ENCODE results near the gene SARDH.

The SARDH gene

DNA sequence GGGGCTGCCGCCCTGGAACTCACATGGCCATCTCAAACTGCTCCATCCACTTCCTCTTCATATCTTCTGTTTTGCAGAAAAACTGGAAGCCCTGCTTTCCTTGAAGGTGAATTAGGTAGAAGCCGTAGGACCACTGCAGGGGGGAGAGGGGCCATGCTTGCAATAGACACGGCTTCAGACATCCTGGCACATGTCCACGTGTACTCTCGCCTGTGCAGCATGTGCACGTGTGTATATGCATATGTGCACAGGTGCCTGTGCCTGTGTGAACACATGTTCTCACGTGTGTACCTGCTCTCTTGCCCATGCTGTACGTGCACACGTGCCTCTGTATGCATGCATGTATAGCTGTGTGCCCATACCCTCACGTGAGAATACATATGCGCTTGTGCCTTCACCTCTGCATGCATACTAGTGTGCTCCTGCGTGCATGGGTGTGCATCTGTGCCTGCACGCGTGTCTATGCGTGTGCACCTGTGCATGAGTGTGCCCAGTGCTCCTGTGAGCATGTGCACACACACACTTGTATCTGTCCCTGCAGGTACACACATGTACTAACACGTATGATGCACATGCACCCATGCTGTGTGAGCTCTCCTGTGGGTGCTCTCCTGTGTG is 47.7 kb upstream of the SARDH start:
- H3K9me3 ChIP-seq (ENCODE audit: insufficient read depth, low read depth, low read length): peaks cover 11% of the 10 kb centered on the region
- H3K27ac ChIP-seq (ENCODE audit: low read depth, low read length): no peak overlapping the region
- H4K8ac ChIP-seq (ENCODE audit: low read depth, low read length): no peak overlapping the region
- peaks cover 87 to 88% of the 10 kb centered on the region in 2 experiments for H3K36me3 ChIP-seq (ENCODE audit: control insufficient read depth in 1 of 2, insufficient read depth in 2 of 2, low read length in 2 of 2)
- no peak overlapping the region for H2AFZ ChIP-seq (ENCODE audit: insufficient read depth, low read length, poor library complexity)
- no peak overlapping the region for H3K9ac ChIP-seq (ENCODE audit: low read length)
- peaks cover 5% of the 10 kb centered on the region for H3K79me1 ChIP-seq (ENCODE audit: low read length)
- DNase-seq: no peak
- H4K12ac ChIP-seq (ENCODE audit: low read depth, low read length): no peak overlapping the region
- H3K18ac ChIP-seq (ENCODE audit: low read length): no peak overlapping the region
- no peaks in the 10 kb centered on the region for H3K79me2 ChIP-seq (ENCODE audit: control insufficient read depth, insufficient read depth, low read length, poor library complexity)
- no peak overlapping the region for H2BK5ac ChIP-seq (ENCODE audit: low read depth, low read length, poor library complexity)
- no peak overlapping the region for H3K14ac ChIP-seq (ENCODE audit: low read length)
- no peak overlapping the region for H2BK120ac ChIP-seq (ENCODE audit: insufficient read depth, low read length, poor library complexity)
- H2AK5ac ChIP-seq (ENCODE audit: low read length): no peak overlapping the region
- no peak overlapping the region for H3K4ac ChIP-seq (ENCODE audit: low read depth, low read length)
- no peak overlapping the region for H4K91ac ChIP-seq (ENCODE audit: low read depth, low read length)
- H3K4me3 ChIP-seq (ENCODE audit: low read depth, low read length): peak overlapping the region; percentile 1
- H3K27me3 ChIP-seq (ENCODE audit: insufficient read depth, low read length): no peaks in the 10 kb centered on the region
- H3K23ac ChIP-seq (ENCODE audit: low read length): no peak overlapping the region
- WGBS (ENCODE audit: extremely low coverage, insufficient coverage, insufficient read length): no CpG with 5 or more reads among the region's 16 CpGs
- no peak overlapping the region for H3K4me2 ChIP-seq (ENCODE audit: low read length)
- peaks cover 22 to 26% of the 10 kb centered on the region in 2 experiments for H3K4me1 ChIP-seq (ENCODE audit: control insufficient read depth in 1 of 2, insufficient read depth in 2 of 2, low read length in 2 of 2)
- no peak overlapping the region for H2BK12ac ChIP-seq (ENCODE audit: low read length)

DNA sequence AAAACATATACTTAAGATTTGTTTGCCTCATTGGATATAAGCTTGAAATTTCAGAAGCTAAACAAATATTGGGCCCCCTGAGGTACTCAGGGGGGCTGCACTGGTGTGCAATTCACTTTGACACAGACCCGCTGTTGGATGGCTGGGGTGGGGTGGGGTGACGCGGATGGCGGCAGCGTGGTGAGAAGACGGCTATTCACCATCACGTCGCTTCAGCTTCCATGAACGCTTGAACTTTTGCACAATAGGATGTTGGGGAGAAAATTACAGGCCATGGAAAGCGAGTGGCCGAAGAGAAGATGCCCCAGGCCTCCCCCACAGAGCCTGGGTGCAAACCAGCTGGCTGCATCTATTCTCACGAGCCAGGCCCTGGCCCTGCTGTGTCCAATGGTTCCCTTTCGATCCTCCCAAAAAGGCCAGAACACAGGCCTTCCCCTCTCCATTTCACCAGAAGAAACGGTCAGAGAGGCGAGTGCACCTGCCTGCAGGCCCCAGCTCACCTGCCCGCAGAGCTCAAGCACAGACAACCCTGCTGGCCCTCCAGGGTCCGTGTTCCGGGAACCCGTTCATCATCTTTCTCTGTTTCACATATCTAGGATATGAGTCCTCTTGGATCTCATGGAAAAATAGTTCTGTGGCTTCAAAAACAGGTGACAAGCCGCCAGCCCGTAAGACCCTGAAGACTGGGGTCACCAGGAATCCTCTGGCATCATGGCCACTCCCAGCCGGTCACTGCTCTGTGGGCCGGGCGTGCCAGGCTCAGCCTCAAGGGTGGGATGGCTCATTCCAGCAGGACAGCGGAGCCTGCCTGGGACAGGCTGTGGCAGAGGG is 46.8 kb upstream of the SARDH start:
- Histone ChIP-seq H2BK12ac (ENCODE audit: low read length) (no peak overlapping the region), H4K12ac (ENCODE audit: low read depth, low read length) (no peak overlapping the region), H3K4ac (ENCODE audit: low read depth, low read length) (no peak overlapping the region), H3K27ac (ENCODE audit: low read depth, low read length) (no peak overlapping the region), H3K79me2 (ENCODE audit: control insufficient read depth, insufficient read depth, low read length, poor library complexity) (no peaks in the 10 kb centered on the region), H2AK5ac (ENCODE audit: low read length) (no peak overlapping the region), H3K27me3 (ENCODE audit: insufficient read depth, low read length) (no peaks in the 10 kb centered on the region), H2BK5ac (ENCODE audit: low read depth, low read length, poor library complexity) (no peak overlapping the region), H2BK120ac (ENCODE audit: insufficient read depth, low read length, poor library complexity) (no peak overlapping the region), H3K79me1 (ENCODE audit: low read length) (peaks cover 5% of the 10 kb centered on the region), H3K4me3 (ENCODE audit: low read depth, low read length) (no peak overlapping the region), H4K91ac (ENCODE audit: low read depth, low read length) (no peak overlapping the region), H3K4me2 (ENCODE audit: low read length) (no peak overlapping the region), H4K8ac (ENCODE audit: low read depth, low read length) (no peak overlapping the region), H3K36me3 (ENCODE audit: control insufficient read depth in 1 of 2, insufficient read depth in 2 of 2, low read length in 2 of 2) (peaks cover 88% of the 10 kb centered on the region in 2 experiments), H3K23ac (ENCODE audit: low read length) (no peak overlapping the region), H2AFZ (ENCODE audit: insufficient read depth, low read length, poor library complexity) (no peak overlapping the region), H3K18ac (ENCODE audit: low read length) (no peak overlapping the region), H3K4me1 (ENCODE audit: control insufficient read depth in 1 of 2, insufficient read depth in 2 of 2, low read length in 2 of 2) (peaks cover 22 to 26% of the 10 kb centered on the region in 2 experiments), H3K9ac (ENCODE audit: low read length) (no peak overlapping the region), H3K9me3 (ENCODE audit: insufficient read depth, low read depth, low read length) (peaks cover 11% of the 10 kb centered on the region), H3K14ac (ENCODE audit: low read length) (no peak overlapping the region)
- no CpG with 5 or more reads among the region's 25 CpGs for WGBS (ENCODE audit: extremely low coverage, insufficient coverage, insufficient read length)
- DNase-seq: peak; percentile 66 to 85

DNA sequence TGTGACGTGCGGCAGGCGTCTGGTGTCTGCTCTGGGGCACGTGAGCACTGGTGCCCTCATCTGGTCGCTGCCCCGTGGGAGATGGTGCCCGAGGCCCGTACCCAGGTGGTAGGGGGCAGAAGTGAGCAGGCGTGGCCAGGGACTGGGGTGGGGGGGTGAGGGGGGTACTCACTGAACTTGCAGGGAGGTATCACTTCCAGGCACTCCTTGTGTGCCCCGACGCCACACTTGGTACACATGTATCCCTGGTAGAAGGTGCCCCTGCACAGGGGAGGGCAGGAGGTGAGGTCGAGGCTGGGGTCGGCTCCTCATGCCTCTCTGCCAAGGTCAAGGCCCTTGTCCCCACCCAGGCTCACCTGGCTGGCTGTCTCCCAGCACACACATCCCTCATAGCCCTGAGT is 45.2 kb upstream of the SARDH start:
- Histone ChIP-seq H2BK120ac (ENCODE audit: insufficient read depth, low read length, poor library complexity) (no peak overlapping the region), H4K8ac (ENCODE audit: low read depth, low read length) (no peak overlapping the region), H2BK5ac (ENCODE audit: low read depth, low read length, poor library complexity) (no peak overlapping the region), H3K79me1 (ENCODE audit: low read length) (peaks cover 5% of the 10 kb centered on the region), H3K23ac (ENCODE audit: low read length) (no peak overlapping the region), H3K4me1 (ENCODE audit: control insufficient read depth in 1 of 2, insufficient read depth in 2 of 2, low read length in 2 of 2) (peaks cover 19 to 22% of the 10 kb centered on the region in 2 experiments), H3K27me3 (ENCODE audit: insufficient read depth, low read length) (no peaks in the 10 kb centered on the region), H3K9me3 (ENCODE audit: insufficient read depth, low read depth, low read length) (peaks cover 11% of the 10 kb centered on the region), H2BK12ac (ENCODE audit: low read length) (no peak overlapping the region), H3K14ac (ENCODE audit: low read length) (no peak overlapping the region), H4K12ac (ENCODE audit: low read depth, low read length) (no peak overlapping the region), H3K4ac (ENCODE audit: low read depth, low read length) (no peak overlapping the region), H3K79me2 (ENCODE audit: control insufficient read depth, insufficient read depth, low read length, poor library complexity) (no peaks in the 10 kb centered on the region), H2AFZ (ENCODE audit: insufficient read depth, low read length, poor library complexity) (no peak overlapping the region), H3K4me3 (ENCODE audit: low read depth, low read length) (no peak overlapping the region), H3K4me2 (ENCODE audit: low read length) (no peak overlapping the region), H3K27ac (ENCODE audit: low read depth, low read length) (peak overlapping the region; percentile 62), H3K9ac (ENCODE audit: low read length) (no peak overlapping the region), H3K18ac (ENCODE audit: low read length) (peak overlapping the region; percentile 1), H2AK5ac (ENCODE audit: low read length) (no peak overlapping the region), H4K91ac (ENCODE audit: low read depth, low read length) (no peak overlapping the region), H3K36me3 (ENCODE audit: control insufficient read depth in 1 of 2, insufficient read depth in 2 of 2, low read length in 2 of 2) (peaks cover 88% of the 10 kb centered on the region in 2 experiments)
- no peak for DNase-seq
- WGBS (ENCODE audit: extremely low coverage, insufficient coverage, insufficient read length): no CpG with 5 or more reads among the region's 13 CpGs

DNA sequence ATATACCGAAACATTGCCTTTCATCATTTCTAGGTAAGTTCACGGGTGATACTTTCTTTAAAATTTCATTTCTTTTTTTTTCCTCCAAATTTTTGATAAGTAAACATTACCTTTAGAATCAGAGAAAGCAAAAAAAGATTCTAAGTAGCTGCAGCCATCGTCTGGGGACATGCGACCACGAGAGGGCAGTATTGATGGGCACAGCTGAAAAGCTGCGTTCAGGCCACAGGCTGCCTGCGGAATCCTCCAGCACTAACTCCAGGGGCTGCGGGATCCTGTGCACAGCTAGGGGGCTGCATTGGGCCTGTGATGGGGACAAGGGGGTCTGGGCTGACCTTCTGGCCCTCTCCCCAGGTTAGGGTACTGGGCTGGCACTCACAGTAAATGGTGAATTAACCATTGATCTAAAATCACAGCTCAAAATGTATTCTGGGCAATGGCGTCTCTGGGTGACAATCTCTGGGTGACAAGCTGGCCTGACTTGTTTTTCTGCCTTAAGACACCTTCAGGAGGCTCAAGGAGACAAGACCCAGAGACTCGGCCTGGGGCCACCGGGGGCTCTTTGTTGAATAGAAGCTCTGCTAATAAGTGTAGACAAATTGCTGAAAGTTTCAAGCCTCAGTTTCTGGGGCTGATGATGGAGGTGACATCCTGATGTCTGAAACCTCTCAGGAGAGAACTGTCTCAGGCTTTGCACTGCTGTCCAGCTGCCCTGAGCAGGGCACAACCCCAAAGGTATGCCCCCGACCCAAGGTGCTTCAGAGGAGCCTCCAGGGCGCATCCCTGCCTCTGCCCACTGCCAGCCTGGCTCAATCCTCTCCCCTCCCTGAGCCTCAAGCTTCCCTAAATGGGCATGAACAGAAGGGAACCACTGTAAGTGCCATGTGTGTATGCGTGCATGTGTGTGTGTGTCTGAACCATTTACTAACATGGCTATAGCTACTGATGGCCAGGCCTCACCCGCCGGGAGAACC is 44.3 kb upstream of the SARDH start:
- H3K4me2 ChIP-seq (ENCODE audit: low read length): peak overlapping the region; percentile 1
- H4K8ac ChIP-seq (ENCODE audit: low read depth, low read length): no peak overlapping the region
- peak overlapping the region; percentile 62 for H3K27ac ChIP-seq (ENCODE audit: low read depth, low read length)
- no peak overlapping the region for H3K14ac ChIP-seq (ENCODE audit: low read length)
- no peak overlapping the region for H2BK120ac ChIP-seq (ENCODE audit: insufficient read depth, low read length, poor library complexity)
- no peak overlapping the region for H2AFZ ChIP-seq (ENCODE audit: insufficient read depth, low read length, poor library complexity)
- no peak overlapping the region for H4K12ac ChIP-seq (ENCODE audit: low read depth, low read length)
- DNase-seq: peak; percentile 61 to 87
- peaks cover 89% of the 10 kb centered on the region in 2 experiments for H3K36me3 ChIP-seq (ENCODE audit: control insufficient read depth in 1 of 2, insufficient read depth in 2 of 2, low read length in 2 of 2)
- no peak overlapping the region for H2AK5ac ChIP-seq (ENCODE audit: low read length)
- H3K79me1 ChIP-seq (ENCODE audit: low read length): peaks cover 5% of the 10 kb centered on the region
- no peak overlapping the region for H3K4me3 ChIP-seq (ENCODE audit: low read depth, low read length)
- H3K18ac ChIP-seq (ENCODE audit: low read length): peak overlapping the region; percentile 32
- peaks cover 11% of the 10 kb centered on the region for H3K9me3 ChIP-seq (ENCODE audit: insufficient read depth, low read depth, low read length)
- no CpG with 5 or more reads among the region's 16 CpGs for WGBS (ENCODE audit: extremely low coverage, insufficient coverage, insufficient read length)
- peak overlapping the region; percentile 15 for H2BK5ac ChIP-seq (ENCODE audit: low read depth, low read length, poor library complexity)
- no peak overlapping the region for H3K23ac ChIP-seq (ENCODE audit: low read length)
- H3K4me1 ChIP-seq (ENCODE audit: control insufficient read depth in 1 of 2, insufficient read depth in 2 of 2, low read length in 2 of 2): peaks cover 16 to 17% of the 10 kb centered on the region in 2 experiments
- peak overlapping the region; percentile 61 for H4K91ac ChIP-seq (ENCODE audit: low read depth, low read length)
- peak overlapping the region; percentile 58 for H2BK12ac ChIP-seq (ENCODE audit: low read length)
- H3K4ac ChIP-seq (ENCODE audit: low read depth, low read length): no peak overlapping the region
- no peak overlapping the region for H3K9ac ChIP-seq (ENCODE audit: low read length)
- no peaks in the 10 kb centered on the region for H3K27me3 ChIP-seq (ENCODE audit: insufficient read depth, low read length)
- no peaks in the 10 kb centered on the region for H3K79me2 ChIP-seq (ENCODE audit: control insufficient read depth, insufficient read depth, low read length, poor library complexity)
